ENCODE data around the gene RREB1.

RREB1 gene

GRCh38 chr6:7200598-7201443, 93.1 kb downstream of the RREB1 start:
- DNase-seq: no peak
- intact Hi-C loops (cut with DNase I): no loop called here

GRCh38 chr6:7201444-7201731, 93.6 kb downstream of the RREB1 start:
- intact Hi-C loops (cut with DNase I): no loop called here
- no peak for DNase-seq

GRCh38 chr6:7201732-7202541, 94.2 kb downstream of the RREB1 start:
- peak in 35 of 42 donors; percentile 15 to 74 (median 45) for DNase-seq

GRCh38 chr6:7202950-7203349, 95.2 kb downstream of the RREB1 start:
- DNase-seq: no peak
- intact Hi-C loops (cut with DNase I): no loop called here

More at GRCh38 chr6:7201732-7202541, 94.2 kb downstream of the RREB1 start:
- intact Hi-C loops (cut with DNase I): no loop called here

GRCh38 chr6:7203939-7204338, 96.2 kb downstream of the RREB1 start:
- intact Hi-C loops (cut with DNase I): no loop called here
- no peak for DNase-seq

- intact Hi-C loops (cut with DNase I): no loop called here
- no peak for DNase-seq
Observed at GRCh38 chr6:7204726-7205125, 97.0 kb downstream of the RREB1 start.

GRCh38 chr6:7207720-7208119, 100.0 kb downstream of the RREB1 start:
- intact Hi-C loops (cut with DNase I): no loop called here
- no peak for DNase-seq

- DNase-seq: peak in 11 of 42 donors; percentile 20 to 63 (median 32)
- intact Hi-C loops (cut with DNase I): no loop called here
Observed at GRCh38 chr6:7213416-7213815, 105.7 kb downstream of the RREB1 start.

- intact Hi-C loops (cut with DNase I): no loop called here
- no peak for DNase-seq
Observed at GRCh38 chr6:7214468-7214867, 106.7 kb downstream of the RREB1 start.

- intact Hi-C loops (cut with DNase I): no loop called here
- DNase-seq: no peak
Observed at GRCh38 chr6:7215131-7215530, 107.4 kb downstream of the RREB1 start.

- DNase-seq: no peak
- intact Hi-C loops (cut with DNase I): no loop called here
Observed at GRCh38 chr6:7215798-7216231, 108.1 kb downstream of the RREB1 start.

GRCh38 chr6:7216941-7217621, 109.3 kb downstream of the RREB1 start:
- intact Hi-C loops (cut with DNase I): no loop called here
- peak in 1 of 42 donors; percentile 39 for DNase-seq

GRCh38 chr6:7218406-7218988, 110.7 kb downstream of the RREB1 start:
- no peak for DNase-seq
- intact Hi-C loops (cut with DNase I): no loop called here

- intact Hi-C loops (cut with DNase I): no loop called here
- DNase-seq: no peak
Observed at GRCh38 chr6:7219310-7219709, 111.5 kb downstream of the RREB1 start.

- intact Hi-C loops (cut with DNase I): no loop called here
- no peak for DNase-seq
Observed at GRCh38 chr6:7222197-7222596, 114.4 kb downstream of the RREB1 start.

GRCh38 chr6:7224731-7225130, 117.0 kb downstream of the RREB1 start:
- intact Hi-C loops (cut with DNase I): no loop called here
- DNase-seq: no peak

- peak in 1 of 42 donors; percentile 29 for DNase-seq
- intact Hi-C loops (cut with DNase I): no loop called here
Observed at GRCh38 chr6:7228662-7229375, 121.1 kb downstream of the RREB1 start.

- DNase-seq: no peak
- intact Hi-C loops (cut with DNase I): loop anchor here (10.0 kb wide), 1 partner anchor 115 kb away; no protein-coding TSS in a partner anchor
Observed at GRCh38 chr6:7229376-7230326, 121.9 kb downstream of the RREB1 start.
